H1 (cell line): ENCODE data around the gene PRRX2. TPM values are rescaled to one million over a fixed set of nuclear protein-coding genes. Genes with fewer than 3 reads are reported as not detected.

Experiments
- CTCF ChIA-PET: fragments of 300-600 bp; sonication (Branson Sonifier 250); formaldehyde crosslinking; loops from one replicate; lab custom pipeline; 2021; ENCODE audit not compliant: partially characterized antibody; lab: Charles Lee
- POLR2A ChIA-PET: fragments of 300-600 bp; sonication (Branson Sonifier 250); formaldehyde crosslinking; loops from one replicate; lab custom pipeline; 2021; ENCODE audit warnings: inconsistent platforms; ENCODE audit not compliant: partially characterized antibody; lab: Charles Lee
- DNase-seq, 2 experiments: peaks; one replicate each; pipeline versions ENCODE4 v3.0.0 to v3.0.0-alpha.2; 2010 to 2022; ENCODE audit warnings: low spot score in 2 of 2, low read depth in 1 of 2, mixed read lengths in 1 of 2
- FAIRE-seq: peaks from 2 replicates; lab custom pipeline; 2011; peaks lifted over from hg19 to GRCh38; lab: Jason Lieb, UNC
- H2AFZ ChIP-seq: 2 replicates; pipeline ENCODE4 v1.8.1; 2012; ENCODE audit warnings: low read length, inconsistent platforms
- H2AK5ac ChIP-seq: 2 replicates; pipeline ENCODE4 v1.6.1; 2013; ENCODE audit warnings: low read depth, low read length
- H2BK120ac ChIP-seq: replicated peaks from 2 replicates; pipeline ENCODE3; 2013; ENCODE audit warnings: low read depth, low read length, inconsistent platforms
- H2BK12ac ChIP-seq: 2 replicates; pipeline ENCODE4 v1.6.1; 2013; ENCODE audit warnings: low read depth, low read length
- H2BK15ac ChIP-seq: 2 replicates; pipeline ENCODE4 v1.6.1; 2013; ENCODE audit warnings: low read length
- H2BK20ac ChIP-seq: 2 replicates; pipeline ENCODE4 v1.6.1; 2013; ENCODE audit warnings: low read length
- H2BK5ac ChIP-seq: 2 replicates; pipeline ENCODE4 v1.6.1; 2013; ENCODE audit warnings: low read depth, low read length
- H3K14ac ChIP-seq: 2 replicates; pipeline ENCODE4 v1.6.1; 2013; ENCODE audit warnings: inconsistent platforms; ENCODE audit not compliant: insufficient read length
- H3K18ac ChIP-seq: 2 replicates; pipeline ENCODE4 v1.6.1; 2013; ENCODE audit warnings: low read length; ENCODE audit errors: extremely low read depth
- H3K23ac ChIP-seq: 2 replicates; pipeline ENCODE4 v1.6.1; 2013; ENCODE audit warnings: inconsistent platforms; ENCODE audit not compliant: insufficient read length
- H3K23me2 ChIP-seq: 2 replicates; pipeline ENCODE4 v1.6.1; 2013; ENCODE audit warnings: low read depth, low read length
- H3K27ac ChIP-seq: 2 replicates; pipeline ENCODE4 v1.6.1; 2011; ENCODE audit warnings: low read depth, low read length, inconsistent platforms
- H3K27me3 ChIP-seq, 4 experiments: replicated peaks in 1 of 4; 1 replicate in 1 of 4; 2 replicates in 3 of 4; pipeline versions ENCODE4 v1.6.1 to v1.8.1; 2011 to 2013; ENCODE audit warnings: low read length in 3 of 4, mild to moderate bottlenecking in 3 of 4, inconsistent platforms in 2 of 4, mixed read lengths in 2 of 4, moderate library complexity in 1 of 4; ENCODE audit not compliant: control insufficient read depth in 3 of 4, insufficient read depth in 3 of 4; ENCODE audit errors: extremely low read depth in 1 of 4
- H3K36me3 ChIP-seq, 4 experiments: 2 replicates each; pipeline versions ENCODE4 v1.6.1 to v1.8.1; 2011 to 2013; ENCODE audit warnings: mild to moderate bottlenecking in 4 of 4, low read length in 3 of 4, moderate library complexity in 2 of 4, control low read depth in 1 of 4, inconsistent platforms in 1 of 4; ENCODE audit not compliant: insufficient read depth in 4 of 4, control insufficient read depth in 2 of 4
- H3K4ac ChIP-seq: replicated peaks from 2 replicates; pipeline ENCODE3; 2013; ENCODE audit warnings: low read length, low read depth, mixed read lengths, inconsistent platforms; ENCODE audit not compliant: insufficient read length
- H3K4me1 ChIP-seq, 4 experiments: replicated peaks in 1 of 4; 1 replicate in 1 of 4; 2 replicates in 3 of 4; pipeline versions ENCODE4 v1.6.1 to v1.8.1; 2011 to 2013; ENCODE audit warnings: low read length in 3 of 4, inconsistent platforms in 2 of 4, mixed read lengths in 1 of 4; ENCODE audit not compliant: insufficient read depth in 4 of 4, control insufficient read depth in 3 of 4
- H3K4me2 ChIP-seq, 2 experiments: 2 replicates each; pipeline versions ENCODE4 v1.6.1 to v1.8.1; 2011 to 2013; ENCODE audit warnings: low read depth in 2 of 2, low read length in 2 of 2, control low read depth in 1 of 2, inconsistent platforms in 1 of 2, mild to moderate bottlenecking in 1 of 2; ENCODE audit not compliant: insufficient read depth in 1 of 2
- H3K4me3 ChIP-seq, 4 experiments: fragments of 200-600, 300-600 bp in 1 of 4; sonication (generic), shearing (Covaris generic), sonication (Bioruptor Twin) in 1 of 4; 2 replicates each; pipeline versions ENCODE4 v1.5.1 to v1.8.1; 2011 to 2016; ENCODE audit warnings: low read length in 4 of 4, low read depth in 3 of 4, control low read depth in 2 of 4, inconsistent platforms in 2 of 4, mild to moderate bottlenecking in 2 of 4, mixed read lengths in 1 of 4, moderate library complexity in 1 of 4; ENCODE audit not compliant: insufficient read depth in 2 of 4; ENCODE audit errors: extremely low read depth in 1 of 4
- H3K56ac ChIP-seq: replicated peaks from 2 replicates; pipeline ENCODE3; 2013; ENCODE audit warnings: low read depth, mild to moderate bottlenecking, mixed read lengths, low read length, inconsistent platforms; ENCODE audit not compliant: insufficient read length
- H3K79me1 ChIP-seq: 2 replicates; pipeline ENCODE4 v1.6.1; 2013; ENCODE audit warnings: low read depth, low read length, control low read depth
- H3K79me2 ChIP-seq, 2 experiments: 2 replicates each; pipeline versions ENCODE4 v1.6.1 to v1.8.1; 2012 to 2013; ENCODE audit warnings: low read length in 2 of 2, mild to moderate bottlenecking in 2 of 2, inconsistent platforms in 1 of 2; ENCODE audit not compliant: insufficient read depth in 2 of 2, control insufficient read depth in 1 of 2
- H3K9ac ChIP-seq, 4 experiments: replicated peaks in 1 of 4; 1 replicate in 1 of 4; 2 replicates in 3 of 4; pipeline versions ENCODE4 v1.6.1 to v1.8.1; 2011 to 2013; ENCODE audit warnings: low read depth in 3 of 4, low read length in 3 of 4, control low read depth in 2 of 4, mild to moderate bottlenecking in 2 of 4, moderate library complexity in 2 of 4, inconsistent platforms in 1 of 4; ENCODE audit errors: extremely low read depth in 1 of 4
- H3K9me3 ChIP-seq, 2 experiments: 2 replicates each; pipeline versions ENCODE4 v1.6.1 to v1.8.1; 2012 to 2013; ENCODE audit warnings: mild to moderate bottlenecking in 2 of 2, moderate library complexity in 2 of 2, control low read depth in 1 of 2, inconsistent platforms in 1 of 2, low read depth in 1 of 2, low read length in 1 of 2, mixed read lengths in 1 of 2; ENCODE audit not compliant: insufficient read depth in 2 of 2
- H4K20me1 ChIP-seq, 2 experiments: replicated peaks in 1 of 2; 2 replicates each; pipeline versions ENCODE3 to v1.8.1; 2011 to 2013; ENCODE audit warnings: inconsistent platforms in 2 of 2, low read length in 2 of 2, mild to moderate bottlenecking in 1 of 2; ENCODE audit not compliant: insufficient read depth in 2 of 2, control insufficient read depth in 1 of 2
- H4K5ac ChIP-seq: 2 replicates; pipeline ENCODE4 v1.6.1; 2013; ENCODE audit warnings: low read length, low read depth, mixed read lengths, inconsistent platforms; ENCODE audit not compliant: insufficient read length
- H4K8ac ChIP-seq: 2 replicates; pipeline ENCODE4 v1.8.0; 2013; ENCODE audit warnings: mild to moderate bottlenecking, moderate library complexity, low read length, inconsistent platforms; ENCODE audit not compliant: insufficient read depth; ENCODE audit errors: extremely low read depth
- H4K91ac ChIP-seq: replicated peaks from 2 replicates; pipeline ENCODE3; 2013; ENCODE audit warnings: low read length, mixed read lengths, inconsistent platforms; ENCODE audit not compliant: insufficient read length
- CREB1 ChIP-seq: IDR thresholded peaks from 2 replicates; pipeline ENCODE4 v1.6.1; 2012; ENCODE audit warnings: inconsistent platforms
- HDAC2 ChIP-seq, 2 experiments: fragments of 300-600 bp in 1 of 2; sonication (generic) in 1 of 2; IDR thresholded peaks; 2 replicates each; pipeline ENCODE4 v1.6.1; 2011 to 2012; ENCODE audit warnings: low read depth in 2 of 2, low read length in 2 of 2, mild to moderate bottlenecking in 2 of 2, moderate library complexity in 2 of 2, borderline replicate concordance in 1 of 2, inconsistent platforms in 1 of 2
- HDAC6 ChIP-seq: IDR thresholded peaks from one replicate; pipeline ENCODE4 v1.7.1; 2012; ENCODE audit warnings: low read depth, mild to moderate bottlenecking, inconsistent platforms, low read length, moderate library complexity
- PHF8 ChIP-seq: fragments of 200-600 bp; sonication (generic); conservative IDR thresholded peaks from 2 replicates; pipeline ENCODE4 v1.7.1; 2012; ENCODE audit warnings: low read depth, mild to moderate bottlenecking, inconsistent platforms, low read length, moderate library complexity
- TCF12 ChIP-seq: IDR thresholded peaks from 2 replicates; pipeline ENCODE4 v1.6.1; 2011; ENCODE audit warnings: low read depth, mild to moderate bottlenecking, low read length
- WGBS, 2 experiments: shearing (Covaris generic) in 1 of 2; methylation state at CpG; one replicate each; pipeline versions ENCODE4 v1.1.6 to v1.1.7; 2013 to 2015; ENCODE audit warnings: low lambda C conversion rate in 2 of 2, mixed read lengths in 2 of 2, inconsistent platforms in 1 of 2, low coverage in 1 of 2, missing lambda C conversion rate in 1 of 2; ENCODE audit not compliant: insufficient replicate concordance in 2 of 2, insufficient coverage in 1 of 2, insufficient read length in 1 of 2; ENCODE audit errors: extremely low coverage in 1 of 2, missing lambda C conversion rate in 1 of 2; 5-methylcytosine and 5-hydroxymethylcytosine counted together
- polyA plus RNA-seq, 7 experiments: library from polyadenylated mRNA; depleted of rRNA in 3 of 7; stranded (reverse) in 5 of 7; unstranded in 2 of 7; fragments of >200 nt in 5 of 7; fragments of 200-250 nt in 2 of 7; gene quantifications; 1 replicate in 5 of 7; 2 replicates in 1 of 7; 4 replicates in 1 of 7; pipeline versions ENCODE4 v1.2.1 to v1.2.3, GENCODE V29; 2011 to 2013; ENCODE audit warnings: missing spikeins in 2 of 7, mixed read lengths in 2 of 7
- total RNA-seq: library from RNA; stranded (reverse); fragmentation: NEBNext Ultra II Directional; extraction: Animal tissue kit (Norgen Biotek cat#: 25700); gene quantifications from 2 replicates; pipeline ENCODE4 v1.2.1, GENCODE V29; 2021

The PRRX2 gene
- total and polyA plus RNA-seq, 2 of the 8 experiments (the other 6 are each of a cell fraction or from before 2014, with no cell fraction given) = 5.8 to 9.2 TPM

GRCh38 chr9:129675620-129676019 lies 10.2 kb downstream of the PRRX2 start:
- H2BK15ac ChIP-seq = no peak overlapping the region
- H4K8ac ChIP-seq = no peak overlapping the region
- no peak overlapping the region for H3K4ac ChIP-seq
- H3K79me2 ChIP-seq = no peaks in the 10 kb centered on the region
- CTCF ChIA-PET = interaction anchor here (0.7 to 1.9 kb wide), 7 partner anchors 9 to 114 kb away, joined by 3 to 7 read pairs (median 3); no protein-coding TSS in a partner anchor
- no peak overlapping the region for H3K4me3 ChIP-seq
- H3K56ac ChIP-seq = no peak overlapping the region
- no peak overlapping the region for H4K5ac ChIP-seq
- H4K91ac ChIP-seq = no peak overlapping the region
- H3K18ac ChIP-seq = no peak overlapping the region
- no peak overlapping the region for H2BK120ac ChIP-seq
- H3K4me1 ChIP-seq = peaks cover 0 to 4% (median 2%) of the 10 kb centered on the region in 4 experiments; a peak in 3 of 7 replicates
- no peaks in the 10 kb centered on the region for H3K36me3 ChIP-seq
- H3K4me2 ChIP-seq = no peak overlapping the region
- no peaks in the 10 kb centered on the region for H3K79me1 ChIP-seq
- no peak overlapping the region for H3K27ac ChIP-seq
- H3K23ac ChIP-seq = no peak overlapping the region
- H4K20me1 ChIP-seq = no peaks in the 10 kb centered on the region
- H2AFZ ChIP-seq = no peak overlapping the region
- no peak overlapping the region for H2BK20ac ChIP-seq
- H2BK12ac ChIP-seq = no peak overlapping the region
- no peak overlapping the region for H2AK5ac ChIP-seq
- H3K9me3 ChIP-seq = no peaks in the 10 kb centered on the region
- peak in 1 of 2 experiments; percentile 41 for DNase-seq
- H2BK5ac ChIP-seq = no peak overlapping the region
- no peaks in the 10 kb centered on the region for H3K23me2 ChIP-seq
- POLR2A ChIA-PET = interaction anchor here (1.3 to 2.0 kb wide), 2 partner anchors 11 to 12 kb away, joined by 3 to 6 read pairs; partner anchors contain the start of gene PRRX2
- FAIRE-seq = no peak
- 91% methylated on average over 26 of the region's 27 CpGs; no CpG with 5 or more reads in 1 of the 2 experiments for WGBS, 2 experiments
- H3K27me3 ChIP-seq = no peaks in the 10 kb centered on the region; a peak in 2 of 7 replicates
- H3K9ac ChIP-seq = no peak overlapping the region
- no peak overlapping the region for H3K14ac ChIP-seq
- no peak for TF ChIP-seq HDAC6
- TF ChIP-seq CREB1 = no peak
- no peak for TF ChIP-seq HDAC2 (IDR thresholded peaks at IDR 0.05; ENCODE audit: borderline replicate concordance in 1 of 2, low read depth in 2 of 2, low read length in 2 of 2)
- no peak for TF ChIP-seq TCF12
- TF ChIP-seq PHF8 = no peak
